Jurkat, Clone E6-1 (cell line): ENCODE results near the gene TAF4B.
"Not testable (repeated sequence)": the region's sequence is repeated elsewhere in the genome, so short reads cannot be mapped to it uniquely, and the experiment has no call there.

Experiments
- DNase-seq: peaks from one replicate; pipeline ENCODE4 v3.0.0-alpha.2; 2011; ENCODE audit warnings: low read depth, low spot score
- H3K4me3 ChIP-seq: 2 replicates; pipeline ENCODE4 v1.5.1; 2011; ENCODE audit warnings: mild to moderate bottlenecking, low read length, control low read depth, moderate library complexity

TAF4B gene

GRCh38 chr18:26293982-26294381, 67.7 kb downstream of the TAF4B start:
- DNase-seq = no peak
- H3K4me3 ChIP-seq = no peak overlapping the region

GRCh38 chr18:26298107-26298506, 71.9 kb downstream of the TAF4B start:
- H3K4me3 ChIP-seq = no peak overlapping the region
- DNase-seq = no peak

GRCh38 chr18:26301681-26302080, 75.4 kb downstream of the TAF4B start:
- H3K4me3 ChIP-seq = no peak overlapping the region
- no peak for DNase-seq

- DNase-seq, H3K4me3 ChIP-seq: not testable (repeated sequence)
Observed at GRCh38 chr18:26303222-26303621, 77.0 kb downstream of the TAF4B start.

GRCh38 chr18:26304511-26304910, 78.3 kb downstream of the TAF4B start:
- DNase-seq = no peak
- H3K4me3 ChIP-seq = no peak overlapping the region

GRCh38 chr18:26307161-26307773, 81.0 kb downstream of the TAF4B start:
- peak; percentile 41 for DNase-seq
- no peak overlapping the region for H3K4me3 ChIP-seq

GRCh38 chr18:26309281-26309680, 83.0 kb downstream of the TAF4B start:
- H3K4me3 ChIP-seq = no peak overlapping the region
- no peak for DNase-seq

GRCh38 chr18:26312199-26312598, 86.0 kb downstream of the TAF4B start:
- no peak overlapping the region for H3K4me3 ChIP-seq
- peak; percentile 26 for DNase-seq

- H3K4me3 ChIP-seq = no peak overlapping the region
- DNase-seq = no peak
Observed at GRCh38 chr18:26317398-26317797, 91.2 kb downstream of the TAF4B start.

- H3K4me3 ChIP-seq = no peak overlapping the region
- DNase-seq = no peak
Observed at GRCh38 chr18:26320686-26321085, 94.4 kb downstream of the TAF4B start.

GRCh38 chr18:26322890-26323653, 96.8 kb downstream of the TAF4B start:
- DNase-seq = no peak
- H3K4me3 ChIP-seq = no peak overlapping the region

- no peak for DNase-seq
- no peak overlapping the region for H3K4me3 ChIP-seq
Observed at GRCh38 chr18:26325771-26326170, 99.5 kb downstream of the TAF4B start.

GRCh38 chr18:26327062-26327461, 100.8 kb downstream of the TAF4B start:
- H3K4me3 ChIP-seq = no peak overlapping the region
- no peak for DNase-seq

- DNase-seq = no peak
Observed at GRCh38 chr18:26332991-26333390, 106.7 kb downstream of the TAF4B start.

GRCh38 chr18:26335156-26335555, 108.9 kb downstream of the TAF4B start:
- no peak for DNase-seq
- H3K4me3 ChIP-seq = no peak overlapping the region

More at GRCh38 chr18:26332991-26333390, 106.7 kb downstream of the TAF4B start:
- H3K4me3 ChIP-seq = no peak overlapping the region

GRCh38 chr18:26335571-26336487, 109.6 kb downstream of the TAF4B start:
- no peak for DNase-seq
- H3K4me3 ChIP-seq = no peak overlapping the region

GRCh38 chr18:26336572-26336971, 110.3 kb downstream of the TAF4B start:
- no peak for DNase-seq
- H3K4me3 ChIP-seq = no peak overlapping the region

- no peak for DNase-seq
- no peak overlapping the region for H3K4me3 ChIP-seq
Observed at GRCh38 chr18:26342646-26343045, 116.4 kb downstream of the TAF4B start.

- no peak overlapping the region for H3K4me3 ChIP-seq
- DNase-seq = no peak
Observed at GRCh38 chr18:26350961-26351360, 124.7 kb downstream of the TAF4B start.
